GM18526 (cell line): ENCODE results near the gene FHIT.

Experiments
- POLR2A ChIP-seq: IDR thresholded peaks from 3 replicates; pipeline ENCODE4 v1.6.1; 2011; ENCODE audit not compliant: insufficient read length; ENCODE audit errors: extremely low read depth

Gene FHIT

DNA sequence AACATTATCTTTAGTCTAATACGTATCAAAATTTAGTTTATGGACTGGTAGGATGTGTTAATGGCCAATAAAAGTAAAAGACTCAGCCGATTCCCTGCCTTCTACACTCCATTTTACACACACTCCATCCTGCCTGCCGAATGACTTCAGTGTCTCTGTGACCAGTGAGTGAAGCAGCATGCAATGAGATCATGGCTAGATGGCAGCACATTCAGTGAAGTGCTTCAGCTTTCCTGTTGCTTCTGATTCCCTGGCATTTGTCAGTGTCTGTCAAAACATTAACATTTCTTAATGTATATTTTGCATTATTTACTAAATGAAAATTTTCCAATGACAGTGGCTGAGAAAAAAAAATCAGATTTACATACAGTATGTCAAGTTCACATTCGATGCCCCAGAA is 412.0 kb downstream of the FHIT start:
- no peak for TF ChIP-seq POLR2A

DNA sequence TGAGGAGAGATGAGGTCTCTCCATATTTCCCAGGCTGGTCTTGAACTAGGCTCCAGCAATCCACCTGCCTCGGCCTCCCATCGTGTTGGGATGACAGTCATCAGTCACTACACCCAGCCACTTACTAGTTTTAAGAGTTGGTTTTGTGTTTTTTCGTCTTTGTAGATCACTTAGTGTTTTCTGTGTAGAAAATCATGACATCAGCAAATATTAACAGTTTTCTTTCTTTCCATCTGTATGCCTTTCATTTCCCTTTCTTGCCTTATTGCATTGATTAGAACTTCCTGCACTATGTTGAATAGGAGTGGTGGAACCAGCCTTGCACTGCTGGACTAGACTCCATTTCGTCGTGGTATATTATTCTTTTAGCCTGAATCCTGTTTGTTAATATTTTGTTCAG is 415.5 kb downstream of the FHIT start:
- TF ChIP-seq POLR2A: no peak

- no peak for TF ChIP-seq POLR2A
Measured at GRCh38 chr3:60829058-60829457, 422.2 kb downstream of the FHIT start.

DNA sequence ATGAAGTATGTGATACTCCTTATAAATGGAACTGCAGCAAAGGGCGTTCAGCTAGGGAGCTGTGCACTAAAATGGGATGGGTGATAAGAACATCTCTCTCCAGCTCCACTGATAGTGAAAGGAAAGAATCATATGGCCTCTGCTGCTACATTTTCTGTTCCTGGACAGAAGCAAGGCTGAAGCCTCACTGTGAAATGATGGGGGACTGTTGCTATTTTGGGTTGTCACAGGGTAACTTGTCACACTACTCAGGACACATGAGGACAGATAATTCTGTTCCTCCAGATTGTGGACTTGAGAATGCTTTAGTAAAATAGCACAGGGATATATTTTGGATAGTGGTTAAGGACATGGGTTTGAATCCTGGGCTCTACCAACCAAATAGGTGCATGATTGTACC is 423.6 kb downstream of the FHIT start:
- TF ChIP-seq POLR2A: no peak

- TF ChIP-seq POLR2A: no peak
Measured at GRCh38 chr3:60826511-60826910, 424.7 kb downstream of the FHIT start.

GRCh38 chr3:60812502-60812901 is 438.8 kb downstream of the FHIT start:
- no peak for TF ChIP-seq POLR2A

DNA sequence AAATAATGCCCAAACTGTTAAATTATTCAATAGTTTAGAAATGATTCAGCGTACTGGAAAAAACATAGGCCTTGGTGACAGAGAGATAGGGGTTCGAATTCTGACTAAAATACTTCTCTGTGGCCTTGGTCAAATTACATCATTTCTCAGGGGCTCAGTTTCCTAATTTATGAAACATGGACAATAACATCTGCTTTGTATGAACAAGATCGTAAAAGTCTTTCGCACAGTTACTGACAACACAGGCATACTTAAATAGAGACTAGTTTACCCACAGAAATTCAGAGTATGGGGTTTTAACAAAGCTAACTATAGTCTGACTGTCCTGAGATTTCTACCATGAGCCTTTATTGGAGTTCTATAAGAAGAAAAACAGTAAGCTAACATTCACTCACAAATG is 440.4 kb downstream of the FHIT start:
- no peak for TF ChIP-seq POLR2A

GRCh38 chr3:60809857-60810610 is 441.2 kb downstream of the FHIT start:
- no peak for TF ChIP-seq POLR2A

- TF ChIP-seq POLR2A: no peak
Measured at GRCh38 chr3:60803216-60804173, 447.8 kb downstream of the FHIT start.

DNA sequence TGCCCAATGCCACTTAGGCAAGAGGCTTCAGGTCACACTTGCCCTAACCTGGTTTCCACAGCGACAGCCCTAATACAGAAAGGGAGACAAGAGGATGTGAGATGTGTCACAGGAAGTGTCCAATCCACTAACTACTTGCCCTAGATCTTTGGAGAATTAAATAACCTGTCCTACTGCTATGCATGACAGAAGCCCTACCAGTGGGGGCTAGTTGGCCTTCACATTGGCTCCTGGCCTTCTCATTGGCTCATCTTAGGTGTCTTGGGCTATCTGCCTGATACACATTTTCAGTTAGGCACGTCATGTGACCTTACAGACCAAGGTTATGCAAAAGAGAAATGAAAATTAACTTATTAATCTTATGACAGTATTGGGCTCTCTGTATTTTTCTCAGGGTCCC is 449.9 kb downstream of the FHIT start:
- TF ChIP-seq POLR2A: no peak

- no peak for TF ChIP-seq POLR2A
Measured at GRCh38 chr3:60798456-60798855, 452.8 kb downstream of the FHIT start.

GRCh38 chr3:60792249-60792852 is 458.9 kb downstream of the FHIT start:
- TF ChIP-seq POLR2A: no peak

DNA sequence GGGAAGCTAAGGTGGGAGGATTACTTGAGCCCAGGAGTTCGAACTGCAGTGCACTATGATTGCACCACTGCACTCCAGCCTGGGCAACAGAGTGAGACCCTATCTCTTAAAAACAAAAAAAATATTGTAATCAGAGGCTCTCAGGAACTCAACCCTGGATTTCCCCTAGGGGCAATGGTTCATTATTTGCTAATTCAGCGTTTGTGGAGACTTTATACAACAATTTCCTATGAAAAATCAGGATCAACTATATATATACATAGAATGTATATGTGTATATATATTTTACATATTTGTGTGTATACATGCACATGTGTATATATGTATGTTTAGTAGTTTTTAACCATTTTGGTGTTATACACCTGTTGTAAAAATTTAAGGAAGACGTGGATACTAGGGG is 463.1 kb downstream of the FHIT start:
- TF ChIP-seq POLR2A: no peak

DNA sequence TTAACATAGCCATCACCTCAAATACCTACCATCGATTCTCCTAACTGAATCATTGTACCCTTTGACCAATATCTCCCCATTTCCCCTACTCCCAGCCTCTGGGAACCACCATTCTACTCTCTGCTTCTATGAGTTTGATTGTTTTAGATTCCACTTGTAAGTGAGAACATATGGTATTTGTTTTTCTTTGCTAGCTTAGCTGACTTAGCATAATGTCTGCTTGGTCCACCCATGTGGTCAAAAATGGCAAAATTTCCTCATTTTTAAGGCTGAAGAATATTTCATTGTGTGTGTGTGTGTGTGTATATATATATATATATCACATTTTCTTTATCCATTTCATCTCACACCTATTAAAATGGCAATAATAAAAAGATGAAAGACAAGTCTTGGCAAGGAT is 469.3 kb downstream of the FHIT start:
- TF ChIP-seq POLR2A: no peak

DNA sequence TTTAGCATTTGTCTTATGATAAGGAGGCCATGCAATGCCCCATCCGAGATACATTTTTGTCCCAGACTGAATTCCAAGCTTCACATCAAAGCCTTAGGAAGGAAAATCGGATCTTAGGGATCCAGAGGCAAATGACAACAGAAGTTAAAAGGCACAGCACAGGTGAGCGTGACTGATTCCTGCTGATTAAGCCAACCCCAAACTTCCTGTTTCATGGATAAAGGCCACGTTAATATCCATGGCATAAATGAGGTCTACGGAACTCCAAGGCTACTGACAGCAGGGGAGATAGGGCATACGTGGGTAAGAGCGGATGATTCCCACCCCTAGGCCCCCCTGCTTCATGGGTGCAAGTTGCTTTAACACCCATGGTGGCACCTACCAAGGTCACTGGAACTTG is 471.6 kb downstream of the FHIT start:
- TF ChIP-seq POLR2A: no peak

DNA sequence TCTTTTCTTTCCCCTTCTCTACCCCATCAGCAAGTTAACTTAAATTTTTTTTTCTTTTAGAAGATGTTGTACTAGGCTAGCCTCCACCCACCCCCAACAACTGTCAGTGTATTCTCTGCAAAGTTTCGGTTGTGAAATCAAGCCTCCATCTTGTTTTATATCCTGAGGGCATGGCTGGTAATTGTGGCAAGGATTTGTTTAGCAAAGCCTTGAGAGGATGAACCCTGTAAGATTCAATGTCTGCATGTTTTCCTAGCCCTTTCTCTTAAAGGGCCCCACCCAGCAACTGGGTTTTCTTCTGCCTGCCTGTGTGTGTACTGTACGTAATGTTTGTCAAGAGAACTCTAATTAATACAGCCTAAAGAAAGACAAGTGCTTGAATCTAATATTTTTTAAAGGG is 475.3 kb downstream of the FHIT start:
- TF ChIP-seq POLR2A: no peak
